Kidney epithelial cell (primary cell): ENCODE data around the gene UPP2. TPM values are rescaled to one million over a fixed set of nuclear protein-coding genes. Genes with fewer than 3 reads are reported as not detected.

Experiments
- DNase-seq: peaks from one replicate; pipeline ENCODE4 v3.0.0-alpha.2; 2010; ENCODE audit warnings: low read depth
- H3K27me3 ChIP-seq: 2 replicates; pipeline ENCODE4 v1.6.0; 2011; ENCODE audit warnings: low read length; ENCODE audit not compliant: control insufficient read depth, insufficient read depth
- H3K36me3 ChIP-seq: 2 replicates; pipeline ENCODE4 v1.5.1; 2011; ENCODE audit warnings: low read length; ENCODE audit not compliant: control insufficient read depth, insufficient read depth
- H3K4me3 ChIP-seq: 2 replicates; pipeline ENCODE4 v1.5.1; 2011; ENCODE audit warnings: low read depth, mild to moderate bottlenecking, control low read depth, low read length
- CTCF ChIP-seq: IDR thresholded peaks from 2 replicates; pipeline ENCODE4 v1.5.1; 2011; ENCODE audit warnings: mild to moderate bottlenecking, moderate library complexity, low read length, control low read depth, inconsistent platforms; ENCODE audit not compliant: insufficient read depth, poor library complexity, severe bottlenecking
- total RNA-seq: library from RNA; depleted of rRNA; stranded (reverse); fragments of >200 nt; gene quantifications from 2 replicates; pipeline ENCODE4 v1.2.3, GENCODE V29; 2015

Gene UPP2
- total RNA-seq, 1 donor from 2014 or later: not detected

GRCh38 chr2:158129037-158129436, 27.4 kb downstream of the UPP2 start:
- no peak for TF ChIP-seq CTCF
- DNase-seq: no peak
- no peak overlapping the region for H3K4me3 ChIP-seq
- H3K36me3 ChIP-seq: no peaks in the 10 kb centered on the region
- H3K27me3 ChIP-seq: no peaks in the 10 kb centered on the region

- Histone ChIP-seq H3K4me3 (no peak overlapping the region), H3K27me3 (no peaks in the 10 kb centered on the region), H3K36me3 (no peaks in the 10 kb centered on the region)
- no peak for TF ChIP-seq CTCF
- no peak for DNase-seq
Measured at GRCh38 chr2:158130832-158131473, 29.3 kb downstream of the UPP2 start.

- DNase-seq: no peak
- no peak for TF ChIP-seq CTCF
- no peaks in the 10 kb centered on the region for H3K27me3 ChIP-seq
- no peak overlapping the region for H3K4me3 ChIP-seq
- no peaks in the 10 kb centered on the region for H3K36me3 ChIP-seq
Measured at GRCh38 chr2:158131483-158131912, 29.8 kb downstream of the UPP2 start.

GRCh38 chr2:158131919-158132566, 30.4 kb downstream of the UPP2 start:
- no peak overlapping the region for H3K4me3 ChIP-seq
- no peak for TF ChIP-seq CTCF

GRCh38 chr2:158134055-158134454, 32.4 kb downstream of the UPP2 start:
- no peak overlapping the region for H3K4me3 ChIP-seq
- TF ChIP-seq CTCF: no peak
- no peaks in the 10 kb centered on the region for H3K27me3 ChIP-seq
- DNase-seq: no peak
- no peaks in the 10 kb centered on the region for H3K36me3 ChIP-seq

More at GRCh38 chr2:158131919-158132566, 30.4 kb downstream of the UPP2 start:
- DNase-seq: peak; percentile 89
- Histone ChIP-seq H3K36me3 (no peaks in the 10 kb centered on the region), H3K27me3 (no peaks in the 10 kb centered on the region)
